Body of pancreas (tissue), 4 donors: Measurements from ENCODE around the gene TCF12. TPM values are rescaled to one million over a fixed set of nuclear protein-coding genes. Genes with fewer than 3 reads are reported as not detected.

Experiments
- ATAC-seq: fragments of 150-250 bp; one replicate; pipeline ENCODE4 v1.9.1; 2016
- DNase-seq, 4 donors: peaks; one replicate each; pipeline ENCODE4 v3.0.0-alpha.2; 2019
- H3K27ac ChIP-seq, 4 donors: fragments of 200-600 bp; sonication (generic); 1 replicate in 3 of 4; 2 replicates in 1 of 4; pipeline versions ENCODE4 v1.5.1 to v1.6.1; 2016 to 2019; ENCODE audit warnings: mild to moderate bottlenecking in 1 of 4, mixed read lengths in 1 of 4, moderate library complexity in 1 of 4
- H3K27me3 ChIP-seq, 2 donors: fragments of 200-600 bp; sonication (generic); one replicate each; pipeline ENCODE4 v1.6.0; 2016; ENCODE audit warnings: mild to moderate bottlenecking in 1 of 2
- H3K36me3 ChIP-seq, 2 donors: fragments of 200-600 bp; sonication (generic); replicated peaks in 1 of 2; 2 replicates each; pipeline ENCODE4 v1.5.1; 2016; ENCODE audit warnings: low read depth in 2 of 2; ENCODE audit not compliant: insufficient read depth in 1 of 2
- H3K4me1 ChIP-seq: fragments of 200-600 bp; sonication (generic); one replicate; pipeline ENCODE4 v1.6.0; 2016
- H3K4me3 ChIP-seq, 2 donors: fragments of 200-600 bp; sonication (generic); 1 replicate in 1 of 2; 2 replicates in 1 of 2; pipeline ENCODE4 v1.5.1; 2016 to 2019
- H3K9me3 ChIP-seq, 3 donors: fragments of 200-600 bp; sonication (generic); 1 replicate in 2 of 3; 2 replicates in 1 of 3; pipeline ENCODE4 v1.5.1; 2016
- CTCF ChIP-seq, 7 experiments: fragments of 450-650 bp in 4 of 7; fragments of 200-600 bp in 3 of 7; sonication (generic) in 3 of 7; IDR thresholded peaks; one replicate each; pipeline ENCODE4 v1.5.1; 2016 to 2019; ENCODE audit warnings: antibody characterized with exemption in 7 of 7
- POLR2A ChIP-seq, 3 donors: fragments of 450-650 bp; IDR thresholded peaks; one replicate each; pipeline ENCODE4 v1.6.1; 2016; ENCODE audit warnings: antibody characterized with exemption in 3 of 3, mild to moderate bottlenecking in 2 of 3
- WGBS, 2 donors: methylation state at CpG; one replicate each; pipeline ENCODE4 v1.1.5; 2017; 5-methylcytosine and 5-hydroxymethylcytosine counted together
- intact Hi-C: fragments of 100-400 bp; cut with DNase I; formaldehyde crosslinking; loops from one replicate; pipeline ENCODE4 v1.15.1; 2023
- total RNA-seq, 2 donors: library from RNA; depleted of rRNA; stranded (reverse); fragments of >200 nt; gene quantifications; one replicate each; pipeline ENCODE4 v1.1.0, GENCODE V29; 2016

Gene TCF12
- total RNA-seq, 2 donors from 2014 or later: 27.2 to 49.4 TPM

GRCh38 chr15:57026016-57026592 is 107.7 kb downstream of the TCF12 start:
- H3K27ac ChIP-seq: no peak overlapping the region
- 77 to 81% methylated on average over 2 of the region's 2 CpGs for WGBS, 2 donors
- H3K27me3 ChIP-seq: no peaks in the 10 kb centered on the region
- TF ChIP-seq POLR2A (IDR thresholded peaks at IDR 0.05): no peak
- TF ChIP-seq CTCF (IDR thresholded peaks at IDR 0.05): no peak
- peaks cover 6% of the 10 kb centered on the region for H3K4me1 ChIP-seq
- ATAC-seq: no peak
- no peaks in the 10 kb centered on the region for H3K36me3 ChIP-seq
- DNase-seq: no peak
- intact Hi-C loops: no loop called here
- no peak overlapping the region for H3K4me3 ChIP-seq
- no peaks in the 10 kb centered on the region for H3K9me3 ChIP-seq

- intact Hi-C loops: no loop called here
- H3K27me3 ChIP-seq: no peaks in the 10 kb centered on the region
- no peaks in the 10 kb centered on the region for H3K36me3 ChIP-seq
- H3K9me3 ChIP-seq: no peaks in the 10 kb centered on the region
- H3K4me3 ChIP-seq: no peak overlapping the region
- 96 to 98% methylated on average over 5 of the region's 5 CpGs for WGBS, 2 donors
- TF ChIP-seq CTCF (IDR thresholded peaks at IDR 0.05) (no peak), POLR2A (IDR thresholded peaks at IDR 0.05) (no peak)
- H3K4me1 ChIP-seq: peaks cover 15% of the 10 kb centered on the region
- ATAC-seq: no peak
- no peak overlapping the region for H3K27ac ChIP-seq
- no peak for DNase-seq
These were observed 109.2 kb downstream of the TCF12 start for GRCh38 chr15:57027596-57027995.

- Histone ChIP-seq H3K4me3 (no peak overlapping the region), H3K27ac (no peak overlapping the region), H3K4me1 (peaks cover 15% of the 10 kb centered on the region), H3K27me3 (no peaks in the 10 kb centered on the region), H3K36me3 (no peaks in the 10 kb centered on the region), H3K9me3 (no peaks in the 10 kb centered on the region)
- ATAC-seq (no peak), DNase-seq (no peak)
- 83 to 88% methylated on average over 7 of the region's 7 CpGs for WGBS, 2 donors
- TF ChIP-seq POLR2A (IDR thresholded peaks at IDR 0.05) (no peak), CTCF (IDR thresholded peaks at IDR 0.05) (no peak)
- intact Hi-C loops: no loop called here
These were observed 109.7 kb downstream of the TCF12 start for GRCh38 chr15:57028176-57028575.

- no peak overlapping the region for H3K4me3 ChIP-seq
- WGBS, 2 donors: 61 to 62% methylated on average over 3 of the region's 3 CpGs
- no peak overlapping the region for H3K27ac ChIP-seq
- intact Hi-C loops: no loop called here
- no peaks in the 10 kb centered on the region for H3K9me3 ChIP-seq
- no peak for DNase-seq
- H3K36me3 ChIP-seq: no peaks in the 10 kb centered on the region
- H3K4me1 ChIP-seq: peaks cover 15% of the 10 kb centered on the region
- ATAC-seq: no peak
- no peaks in the 10 kb centered on the region for H3K27me3 ChIP-seq
- no peak for TF ChIP-seq CTCF (IDR thresholded peaks at IDR 0.05)
- TF ChIP-seq POLR2A (IDR thresholded peaks at IDR 0.05): no peak
These were observed 111.6 kb downstream of the TCF12 start for GRCh38 chr15:57030011-57030410.

GRCh38 chr15:57031082-57031481 is 112.6 kb downstream of the TCF12 start:
- Histone ChIP-seq H3K27ac (no peak overlapping the region), H3K27me3 (no peaks in the 10 kb centered on the region), H3K4me1 (peaks cover 15% of the 10 kb centered on the region), H3K9me3 (no peaks in the 10 kb centered on the region), H3K4me3 (no peak overlapping the region), H3K36me3 (no peaks in the 10 kb centered on the region)
- intact Hi-C loops: no loop called here
- ATAC-seq (no peak), DNase-seq (no peak)
- TF ChIP-seq POLR2A (IDR thresholded peaks at IDR 0.05): no peak
- no peak for TF ChIP-seq CTCF (IDR thresholded peaks at IDR 0.05)
- 24 to 29% methylated on average over 1 of the region's 1 CpG for whole genome bisulfite sequencing, 2 donors
